PC-3 (cell line): Measurements from ENCODE around the gene TOR1B.

ENCODE experiments used
- CTCF ChIP-seq: fragments of 300-600 bp; sonication (generic); conservative IDR thresholded peaks from 2 replicates; pipeline ENCODE4 v1.5.1; 2017; ENCODE audit warnings: antibody characterized with exemption, low read depth, mild to moderate bottlenecking, low read length
- EZH2 ChIP-seq: fragments of 300-600 bp; sonication (generic); IDR thresholded peaks from one replicate; pipeline ENCODE4 v1.6.1; 2017; ENCODE audit warnings: antibody characterized with exemption, mild to moderate bottlenecking, low read length; ENCODE audit not compliant: unreplicated experiment

GRCh38 chr9:129768486-129768885 lies 34.5 kb upstream of the TOR1B start:
- TF ChIP-seq EZH2 (no peak), CTCF (no peak)
